ENCODE results near the gene WBP4.
A peak's percentile ranks its signal among the peaks of the same experiment; 100 is the strongest.

The WBP4 gene

DNA sequence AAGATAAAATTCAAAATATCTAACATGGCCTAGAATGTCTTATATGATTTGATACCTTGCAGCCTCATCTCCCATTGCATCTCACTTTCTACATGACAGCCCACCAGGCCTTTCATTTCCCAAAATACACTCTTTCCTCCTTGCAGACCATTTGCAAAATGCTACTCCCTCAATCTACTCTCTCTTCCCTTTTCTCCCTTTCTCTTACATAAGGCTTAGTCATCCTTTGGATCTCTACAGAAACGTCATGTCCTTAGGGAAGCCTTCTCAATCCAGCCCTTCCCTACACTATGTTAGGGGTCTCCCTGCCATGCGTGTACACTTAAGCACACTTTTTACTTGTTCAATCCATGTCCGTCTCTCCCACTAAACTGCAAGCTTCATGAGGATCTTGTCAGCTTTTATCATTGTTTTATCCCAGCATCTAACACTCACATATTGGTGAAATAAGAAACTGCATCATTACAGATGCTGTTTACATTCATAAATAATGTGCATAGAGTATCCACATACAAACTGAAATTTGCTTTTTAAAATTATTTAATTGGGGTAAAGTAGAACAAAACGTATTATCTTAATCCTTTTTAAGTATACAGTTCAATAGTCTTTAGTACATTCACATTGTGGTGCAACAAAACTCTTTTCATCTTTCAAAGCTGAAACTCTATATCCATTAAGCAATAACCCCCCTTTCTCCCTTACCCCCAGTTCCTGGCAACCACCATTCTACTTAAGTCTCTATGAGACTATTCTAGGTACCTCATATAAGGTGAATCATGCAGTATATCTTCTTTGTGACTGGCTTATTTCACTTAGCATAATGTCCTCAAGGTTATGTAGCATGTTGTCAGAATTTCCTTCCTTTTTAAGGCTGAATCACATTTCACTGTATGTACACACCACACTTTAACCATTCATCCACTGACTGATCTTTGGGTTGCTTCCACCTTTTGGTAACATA, 11.5 kb upstream of the WBP4 start:
- DNase-seq, result no peak

DNA sequence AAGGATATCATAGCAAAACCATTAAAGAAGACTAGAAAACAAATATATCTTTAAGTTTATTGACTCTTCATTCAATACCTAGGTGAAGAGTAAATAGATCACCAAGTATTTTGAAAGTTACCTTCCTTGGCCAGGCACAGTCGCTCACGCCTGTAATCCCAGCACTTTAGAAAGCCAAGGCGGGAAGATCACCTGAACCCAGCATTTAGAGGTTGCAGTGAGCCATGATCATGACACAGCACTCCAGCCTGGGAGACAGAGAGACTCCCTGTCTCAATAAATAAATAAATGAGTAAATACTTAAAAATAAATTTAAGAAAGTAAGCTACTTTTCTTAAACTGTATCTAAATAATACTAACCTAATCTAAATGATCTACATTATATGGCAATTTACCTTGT, 8.9 kb upstream of the WBP4 start:
- no peak for DNase-seq

DNA sequence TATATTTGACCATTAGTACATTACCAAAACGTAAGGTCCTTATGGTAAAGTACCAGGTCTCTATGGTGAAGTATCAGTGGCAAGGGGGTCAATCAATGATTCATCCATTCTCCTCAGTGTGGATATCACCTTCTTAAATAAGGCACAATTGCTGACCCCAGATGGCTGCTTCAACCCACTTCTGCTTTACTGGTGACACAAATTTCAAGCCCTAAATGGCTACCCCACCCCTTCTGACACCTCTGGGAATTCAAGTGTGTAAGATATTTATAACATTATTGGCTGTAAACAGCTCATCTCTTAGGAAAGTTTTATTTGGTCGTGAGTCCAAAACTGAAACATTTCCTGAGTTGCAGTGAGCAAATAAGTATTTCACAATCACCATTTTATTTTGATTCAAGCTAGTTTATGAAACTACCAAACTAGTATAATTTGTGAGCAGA, 7.9 kb upstream of the WBP4 start:
- DNase-seq, result no peak

DNA sequence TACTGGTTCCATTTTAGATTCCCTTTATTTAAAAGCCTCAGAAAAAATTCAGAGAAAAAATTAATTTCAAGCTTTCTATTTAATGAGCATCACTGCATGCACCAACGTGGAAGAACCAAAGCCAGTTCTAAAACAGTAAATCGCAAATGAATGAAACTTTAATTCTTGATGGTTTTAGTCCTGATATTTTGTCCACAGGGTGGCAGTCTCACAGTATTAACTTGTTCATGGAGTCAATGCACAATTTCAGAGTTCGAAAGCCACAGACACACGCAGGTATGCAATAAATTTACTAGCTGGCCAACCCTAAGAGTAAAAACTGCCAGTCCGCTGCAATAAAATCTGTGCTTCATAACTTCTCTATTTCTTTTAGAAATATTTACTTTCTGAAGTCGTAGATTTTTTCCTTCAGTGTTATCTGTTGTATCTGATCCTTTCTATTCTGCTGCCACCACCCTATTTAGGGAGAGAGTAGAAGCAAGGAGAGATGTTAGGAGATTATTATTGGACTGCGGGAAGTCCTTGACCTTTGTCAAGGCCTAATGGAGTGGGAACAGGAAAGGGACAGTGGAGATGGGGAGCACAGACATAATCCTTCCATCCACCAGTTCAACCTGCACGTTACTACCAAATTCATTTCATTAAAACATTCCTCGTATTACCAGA, 7.0 kb upstream of the WBP4 start:
- peak in 4 of 5 donors; percentile 6 to 63 (median 22) for DNase-seq

DNA sequence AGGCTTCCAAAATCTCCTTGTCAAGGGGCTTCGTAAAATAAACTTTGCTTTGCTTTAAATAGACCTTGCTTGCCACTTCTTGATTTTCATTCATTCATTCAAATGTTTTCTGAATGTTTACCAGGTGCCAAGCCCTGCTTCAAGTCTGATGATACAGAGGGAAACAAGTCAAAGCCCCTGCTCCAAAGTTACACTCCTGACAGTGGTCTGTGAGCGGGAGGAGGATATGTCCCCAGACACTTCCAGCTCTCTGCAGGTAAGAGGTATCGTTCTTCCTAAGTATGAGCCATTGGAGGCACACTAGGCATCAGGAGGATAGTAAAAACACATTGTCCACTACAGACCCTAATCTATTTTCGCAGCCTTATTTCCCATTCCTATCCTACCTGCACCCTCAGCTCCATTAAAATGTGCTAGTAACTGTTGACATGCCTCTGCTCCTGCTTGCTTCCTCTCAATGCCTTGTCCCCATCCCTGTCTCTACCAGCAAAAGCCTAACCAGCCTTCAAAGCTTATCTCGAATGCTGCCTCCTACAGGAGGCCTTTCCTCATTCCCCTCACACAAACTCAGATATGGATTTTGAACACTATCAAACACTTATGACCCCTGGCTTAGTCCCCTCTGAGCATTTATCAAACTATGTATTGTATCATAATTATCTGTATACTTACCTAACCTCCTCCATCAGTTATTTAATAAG, 6.2 kb upstream of the WBP4 start:
- no peak for DNase-seq

DNA sequence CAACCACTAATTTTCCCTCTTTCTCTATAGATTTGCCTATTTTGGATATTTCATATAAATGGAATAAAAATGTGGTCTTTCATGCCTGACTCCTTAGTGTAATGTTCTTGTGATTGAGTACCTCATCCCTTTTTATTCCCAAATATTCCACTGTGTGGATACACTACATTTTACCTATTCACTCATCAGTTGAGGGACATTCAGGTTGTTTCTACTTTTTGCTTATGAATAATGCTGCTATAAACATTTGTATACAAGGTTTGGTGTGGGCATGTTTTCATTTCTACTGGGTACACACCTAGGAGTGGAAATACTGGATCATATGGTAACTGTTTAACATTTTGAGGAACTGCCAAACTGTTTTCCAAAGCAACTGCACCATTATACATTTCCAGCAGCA, 5.1 kb upstream of the WBP4 start:
- no peak for DNase-seq

DNA sequence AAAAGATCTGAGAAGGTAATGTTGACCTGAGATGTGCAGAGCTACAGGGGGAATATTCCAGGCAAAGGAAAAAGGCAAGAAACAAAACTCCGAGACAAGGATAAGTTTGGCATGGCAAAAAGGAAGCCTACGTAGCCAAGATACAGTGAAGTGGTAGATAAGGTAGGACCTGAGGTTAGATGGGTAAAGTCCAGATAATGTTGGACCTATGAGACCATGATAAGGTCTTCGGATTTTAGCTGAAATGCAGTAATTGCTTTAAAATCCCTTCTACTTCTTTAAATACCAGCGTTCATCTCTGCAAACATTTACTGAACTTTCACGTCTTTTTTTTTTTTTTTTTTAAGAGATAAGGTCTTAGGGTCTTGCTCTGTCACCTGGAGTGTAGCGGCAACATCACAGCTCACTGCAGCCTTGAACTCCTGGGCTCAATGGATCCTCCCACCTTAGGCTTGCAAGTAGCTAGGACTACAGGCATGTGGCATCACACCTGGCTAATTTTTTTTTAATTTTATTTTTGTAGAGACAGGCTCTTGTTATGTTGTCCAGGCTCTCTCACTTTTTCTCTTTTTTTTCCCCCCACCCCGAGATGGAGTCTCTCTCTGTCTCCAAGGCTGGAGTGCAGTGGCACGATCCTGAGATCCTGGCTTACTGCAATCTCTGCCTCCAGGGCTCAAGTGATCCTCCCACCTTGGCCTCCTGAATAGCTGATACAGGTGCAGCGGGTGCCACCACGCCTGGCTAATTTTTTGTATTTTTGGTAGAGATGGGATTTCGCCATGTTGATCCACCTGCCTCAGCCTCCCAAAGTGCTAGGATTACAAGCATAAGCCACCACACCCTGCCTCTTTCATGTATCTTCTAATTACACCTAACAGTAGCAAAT, 4.2 kb upstream of the WBP4 start:
- no peak for DNase-seq

DNA sequence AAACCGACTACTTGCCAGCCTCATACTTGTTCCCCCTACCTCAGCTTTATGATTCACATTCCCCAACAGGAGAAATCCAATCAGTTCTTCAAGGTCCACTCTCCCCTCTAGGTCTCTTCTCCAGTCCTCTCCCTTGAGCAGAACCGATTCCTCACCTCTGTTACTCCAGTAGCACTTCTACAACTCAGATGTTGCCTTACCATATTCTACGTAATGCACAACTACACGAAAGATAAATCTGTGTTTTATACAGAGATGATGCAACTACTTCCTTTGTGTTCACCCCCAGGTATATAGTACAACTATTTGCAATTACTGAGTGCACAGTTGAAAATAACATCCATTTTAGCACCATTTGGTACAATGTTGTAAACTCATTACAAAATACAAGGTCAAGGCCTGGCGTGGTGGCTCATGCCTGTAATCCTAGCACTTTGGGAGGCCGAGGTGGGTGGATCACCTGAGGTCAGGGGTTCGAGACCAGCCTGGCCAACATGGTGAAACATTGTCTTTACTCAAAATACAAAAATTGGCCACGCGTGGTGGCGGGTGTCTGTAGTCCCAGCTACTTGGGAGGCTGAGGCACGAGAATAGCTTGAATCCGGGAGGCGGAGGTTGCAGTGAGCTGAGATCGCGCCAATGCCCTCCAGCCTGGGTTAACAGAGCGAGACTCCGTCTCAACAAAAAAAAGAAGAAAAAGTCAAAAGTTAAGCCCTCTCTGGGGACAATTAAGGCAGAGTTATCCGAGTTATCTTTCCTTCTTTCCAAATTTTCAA, 2.8 kb upstream of the WBP4 start:
- no peak for DNase-seq

DNA sequence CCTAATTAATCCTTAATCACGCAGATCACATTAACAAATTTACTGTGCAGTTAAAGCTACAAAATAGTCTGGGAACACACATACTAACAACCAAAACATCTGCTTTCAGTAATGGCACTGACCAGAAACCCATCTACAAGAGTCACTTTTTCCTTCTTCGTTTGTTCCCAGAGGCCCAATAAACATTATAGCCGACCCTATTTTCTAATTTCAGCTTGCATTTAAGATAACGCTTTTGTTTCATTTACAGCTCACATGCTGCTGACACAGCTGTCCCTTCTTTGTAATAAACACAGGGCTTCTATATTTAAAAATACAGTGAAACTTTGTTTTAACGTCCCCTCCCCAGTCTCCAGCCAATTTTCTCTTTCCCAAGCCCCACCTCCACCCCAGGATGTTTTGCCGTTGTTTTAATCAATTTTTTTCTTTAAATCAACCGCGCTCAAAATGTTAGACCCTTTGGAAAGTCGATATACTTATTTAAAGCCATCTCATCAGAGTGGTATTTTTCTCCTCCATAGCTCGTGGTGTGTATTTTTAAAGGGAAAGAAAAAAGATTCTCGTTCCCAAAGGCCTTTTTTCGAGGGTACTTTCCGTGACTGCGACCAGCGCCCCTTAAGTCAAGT, 1.7 kb upstream of the WBP4 start:
- DNase-seq, result no peak

DNA sequence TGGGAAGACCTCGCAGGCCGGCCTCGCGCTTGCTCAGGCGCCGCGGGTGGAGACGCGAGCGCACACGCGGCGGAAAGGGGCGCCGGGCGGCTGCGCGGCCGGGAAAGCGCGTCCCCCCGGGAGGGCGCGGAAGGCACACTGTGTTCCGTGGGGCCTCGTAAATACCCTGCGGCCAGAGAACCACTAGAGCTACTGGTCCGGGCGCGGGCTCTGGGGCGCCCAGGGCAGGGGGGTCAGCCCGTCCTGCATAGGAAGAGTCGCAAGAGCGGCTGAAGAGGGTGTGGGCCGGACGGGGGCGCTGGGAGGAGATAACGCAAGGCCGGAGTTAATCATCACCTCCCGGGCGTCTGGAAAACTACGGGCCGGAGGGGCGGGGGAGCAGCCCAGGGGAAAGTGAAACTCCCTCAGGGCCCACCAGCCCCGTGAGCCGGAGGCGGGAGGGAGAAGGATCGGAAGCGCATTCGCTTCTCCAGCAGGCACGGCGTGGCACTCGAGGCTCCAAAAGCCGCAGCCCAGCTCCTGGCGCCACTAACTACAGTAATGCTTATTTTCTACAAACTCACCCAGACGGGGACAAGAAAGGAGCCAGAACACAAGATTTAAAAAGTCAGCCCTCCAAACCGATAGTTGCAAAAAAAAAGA, 1.1 kb upstream of the WBP4 start:
- peak; percentile 55 to 71 (median 61) for DNase-seq

DNA sequence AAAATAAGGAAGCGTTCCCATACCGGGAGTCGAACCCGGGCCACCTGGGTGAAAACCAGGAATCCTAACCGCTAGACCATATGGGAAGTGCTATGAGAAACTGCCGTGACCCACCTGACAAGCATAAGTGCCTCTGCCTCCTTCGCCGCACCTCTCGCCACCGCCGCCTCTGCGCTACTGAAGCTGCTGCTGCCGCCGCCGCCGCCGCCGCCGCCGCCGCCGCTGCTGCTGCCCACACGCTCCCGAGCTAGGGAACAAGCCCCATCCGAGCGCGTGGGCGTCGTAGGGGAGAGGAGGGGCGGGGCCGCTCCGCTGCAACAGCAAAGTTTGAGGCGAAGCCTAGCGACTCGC, 610 bp upstream of the WBP4 start:
- peak; percentile 67 to 83 (median 80) for DNase-seq

DNA sequence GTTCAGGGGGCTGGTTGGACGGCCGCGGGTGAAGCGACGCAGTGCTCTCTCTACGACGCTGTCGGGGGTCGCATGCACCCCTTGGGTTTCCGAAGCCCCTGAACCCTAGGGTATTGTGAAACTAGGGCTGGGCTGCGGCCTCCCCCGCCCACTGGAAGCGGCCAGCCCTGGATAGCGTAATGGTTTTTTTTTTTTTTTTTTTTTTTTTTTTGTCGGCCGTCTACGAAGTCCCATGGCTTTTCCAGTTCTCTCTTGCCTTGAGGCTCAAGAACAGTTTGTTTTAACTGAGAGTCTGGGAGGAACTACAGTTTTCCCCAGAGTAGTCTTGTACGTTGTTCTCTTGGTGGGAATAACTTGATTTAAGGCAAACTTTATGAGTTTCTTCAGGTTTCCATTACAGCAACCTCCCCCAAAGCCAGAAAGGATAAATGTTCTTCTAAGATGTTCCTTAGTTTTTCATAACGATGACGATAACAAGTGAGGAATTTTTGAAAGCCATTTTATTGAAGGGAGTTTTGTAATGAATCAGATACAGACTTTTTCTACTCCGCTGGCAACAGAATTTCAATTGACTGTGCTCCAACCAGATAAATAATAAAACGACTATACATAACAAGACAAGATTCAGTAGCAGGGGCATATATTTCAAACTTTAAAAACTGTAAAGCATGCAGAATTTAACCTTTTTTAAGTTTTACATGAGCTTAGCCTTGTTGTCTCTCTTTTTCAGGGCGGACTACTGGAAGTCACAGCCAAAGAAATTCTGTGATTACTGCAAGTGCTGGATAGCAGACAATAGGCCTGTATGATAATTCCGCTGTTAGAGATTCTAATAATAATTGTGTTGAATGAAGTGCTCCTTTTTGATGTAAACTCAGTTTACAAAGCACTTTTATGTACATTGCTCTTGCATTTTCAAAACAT, 867 bp downstream of the WBP4 start:
- no peak for DNase-seq

DNA sequence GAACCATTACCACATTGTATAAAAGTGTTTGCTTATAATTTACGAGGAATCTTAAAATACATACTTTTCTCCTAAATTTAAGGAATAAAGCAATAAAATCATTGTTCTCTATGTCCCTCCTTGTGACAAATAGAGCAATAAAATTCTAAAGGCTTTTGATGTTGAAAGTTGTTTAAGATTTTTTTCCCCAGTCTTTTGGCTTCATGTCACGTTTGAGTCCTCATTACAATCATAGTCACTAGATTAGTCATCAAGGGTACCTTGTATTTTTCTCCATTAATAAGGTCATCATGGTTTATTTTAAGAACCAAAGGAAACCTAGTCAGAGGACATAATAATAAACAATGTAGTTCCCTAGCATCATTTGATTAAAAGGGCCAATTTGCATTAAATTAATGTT, 3.2 kb downstream of the WBP4 start:
- no peak for DNase-seq

DNA sequence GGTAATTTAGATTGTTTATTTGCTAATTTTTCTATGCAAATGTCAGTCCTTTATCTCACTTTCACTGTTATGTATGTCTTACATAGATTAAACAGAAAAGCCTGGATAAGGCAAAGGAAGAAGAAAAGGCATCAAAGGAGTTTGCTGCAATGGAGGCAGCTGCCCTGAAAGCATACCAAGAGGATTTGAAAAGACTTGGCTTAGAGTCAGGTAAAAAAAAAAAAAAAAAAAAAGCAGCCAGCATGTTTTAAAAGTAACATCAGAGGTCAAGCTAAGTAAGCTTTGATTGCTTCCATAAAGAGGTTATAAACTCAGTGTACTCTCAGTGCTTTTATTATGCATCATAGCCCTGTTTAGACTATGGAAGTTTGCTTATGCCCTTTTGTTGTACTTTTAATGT, 3.8 kb downstream of the WBP4 start:
- no peak for DNase-seq

DNA sequence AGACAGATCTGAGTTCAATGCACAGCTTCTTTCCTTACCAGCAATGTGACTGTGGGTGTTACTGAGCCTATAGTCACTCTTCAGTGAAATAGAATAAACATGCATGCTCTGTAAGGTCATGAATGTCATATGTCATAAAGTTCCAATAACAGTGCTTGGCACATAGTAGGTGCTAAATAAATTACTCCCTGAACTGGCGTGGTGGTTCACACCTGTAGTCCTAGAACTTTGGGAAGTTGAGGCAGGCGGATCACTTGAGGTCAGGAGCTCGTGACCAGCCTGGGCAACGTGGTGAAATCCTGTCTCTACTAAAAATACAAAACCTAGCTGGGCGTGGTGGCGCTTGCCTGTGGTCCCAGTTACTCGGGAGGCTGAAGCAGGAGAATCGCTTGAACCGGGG, 13.2 kb downstream of the WBP4 start:
- no peak for DNase-seq

DNA sequence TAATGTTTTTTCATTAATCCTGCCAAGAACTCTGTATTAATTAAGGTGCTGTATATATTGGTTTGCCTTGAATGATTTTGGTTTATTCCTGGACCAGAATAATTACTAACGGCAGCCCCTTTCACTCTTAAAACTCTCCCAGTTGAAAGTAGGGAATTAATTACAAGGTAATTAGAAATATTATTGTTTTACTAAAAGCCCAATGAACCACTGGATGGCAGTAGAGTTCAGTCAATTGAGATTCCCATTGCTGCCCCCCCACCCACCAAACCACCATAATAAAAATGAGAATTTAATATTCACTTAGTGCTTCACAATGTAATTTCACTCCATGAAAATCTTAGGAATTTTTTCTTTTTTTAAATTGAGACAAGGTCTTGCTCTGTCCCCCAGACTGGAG, 13.7 kb downstream of the WBP4 start:
- DNase-seq, result peak in 2 of 5 donors; percentile 4 to 43

DNA sequence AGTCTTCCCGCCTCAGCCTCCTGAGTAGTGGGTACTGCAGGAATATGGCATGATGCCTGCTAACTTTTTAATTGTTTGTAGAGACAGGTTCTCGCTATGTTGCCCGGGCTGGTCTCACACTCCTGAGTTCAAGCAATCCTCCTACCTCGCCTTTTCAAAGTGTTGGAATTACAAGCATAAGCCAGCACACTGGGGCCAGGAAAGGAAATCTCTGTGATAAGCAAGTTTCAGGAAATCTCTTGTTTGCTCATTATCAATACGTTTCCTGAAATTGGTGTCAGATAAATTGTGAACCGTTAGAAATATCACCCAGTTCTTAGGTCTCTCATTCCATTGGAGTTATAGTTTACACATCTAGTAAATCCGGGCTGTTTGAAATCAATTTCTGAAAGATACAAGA, 14.2 kb downstream of the WBP4 start:
- no peak for DNase-seq

DNA sequence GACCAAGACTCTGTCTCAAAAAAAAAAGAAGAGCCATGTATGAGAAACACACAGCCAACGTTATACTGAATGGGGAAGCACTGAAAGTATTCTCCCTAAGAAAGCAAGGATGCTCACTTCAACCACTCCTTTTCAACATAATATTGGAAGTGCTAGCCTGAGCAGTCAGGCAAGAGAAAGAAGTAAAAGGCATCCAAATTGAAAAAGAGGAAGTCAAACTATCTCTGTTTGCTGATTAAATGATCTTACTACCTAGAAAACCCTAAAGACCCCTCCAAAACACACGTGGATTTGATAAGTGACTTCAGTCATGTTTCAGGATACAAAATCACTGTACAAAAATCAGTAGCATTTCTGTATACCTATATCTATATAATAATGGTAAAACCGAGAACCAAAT, 16.2 kb downstream of the WBP4 start:
- DNase-seq, result no peak

DNA sequence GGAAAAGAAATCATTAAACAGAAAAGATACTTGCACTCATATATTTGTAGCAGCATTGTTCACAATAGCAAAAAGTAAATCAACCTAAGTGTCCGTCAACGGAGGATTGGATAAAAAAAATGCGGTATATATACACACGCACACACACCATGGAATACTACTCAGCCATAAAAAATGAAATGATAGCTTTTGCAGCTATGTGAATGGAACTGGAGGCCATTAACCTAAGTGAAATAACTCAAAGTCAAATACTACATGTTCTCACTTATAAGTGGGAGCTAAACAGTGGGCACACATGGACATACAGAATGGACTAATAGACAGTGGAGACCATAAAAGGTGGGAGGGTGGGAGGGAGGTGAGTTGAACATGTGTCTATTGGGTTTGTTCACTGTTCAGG, 18.4 kb downstream of the WBP4 start:
- no peak for DNase-seq
